ENCODE data around the gene KLC1.
"Not testable (repeated sequence)": the region's sequence is repeated elsewhere in the genome, so short reads cannot be mapped to it uniquely, and the experiment has no call there.

KLC1 gene

GRCh38 chr14:103597623-103598377, 31.2 kb upstream of the KLC1 start:
- TF ChIP-seq, protein P1, sequence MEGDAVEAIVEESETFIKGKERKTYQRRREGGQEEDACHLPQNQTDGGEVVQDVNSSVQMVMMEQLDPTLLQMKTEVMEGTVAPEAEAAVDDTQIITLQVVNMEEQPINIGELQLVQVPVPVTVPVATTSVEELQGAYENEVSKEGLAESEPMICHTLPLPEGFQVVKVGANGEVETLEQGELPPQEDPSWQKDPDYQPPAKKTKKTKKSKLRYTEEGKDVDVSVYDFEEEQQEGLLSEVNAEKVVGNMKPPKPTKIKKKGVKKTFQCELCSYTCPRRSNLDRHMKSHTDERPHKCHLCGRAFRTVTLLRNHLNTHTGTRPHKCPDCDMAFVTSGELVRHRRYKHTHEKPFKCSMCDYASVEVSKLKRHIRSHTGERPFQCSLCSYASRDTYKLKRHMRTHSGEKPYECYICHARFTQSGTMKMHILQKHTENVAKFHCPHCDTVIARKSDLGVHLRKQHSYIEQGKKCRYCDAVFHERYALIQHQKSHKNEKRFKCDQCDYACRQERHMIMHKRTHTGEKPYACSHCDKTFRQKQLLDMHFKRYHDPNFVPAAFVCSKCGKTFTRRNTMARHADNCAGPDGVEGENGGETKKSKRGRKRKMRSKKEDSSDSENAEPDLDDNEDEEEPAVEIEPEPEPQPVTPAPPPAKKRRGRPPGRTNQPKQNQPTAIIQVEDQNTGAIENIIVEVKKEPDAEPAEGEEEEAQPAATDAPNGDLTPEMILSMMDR (conservative IDR thresholded peaks at IDR 0.05; ENCODE audit: low read depth, low read length): no peak
- no peak overlapping the region for H3K4me3 ChIP-seq (ENCODE audit: low read depth, low read length)
- DNase-seq (ENCODE audit: low read depth): peak; percentile 90

- TF ChIP-seq, protein P1 (conservative IDR thresholded peaks at IDR 0.05; ENCODE audit: low read depth, low read length): no peak
- no peak for DNase-seq (ENCODE audit: low read depth)
- no peak overlapping the region for H3K4me3 ChIP-seq (ENCODE audit: low read depth, low read length)
Measured at GRCh38 chr14:103600503-103600902, 28.5 kb upstream of the KLC1 start.

DNA sequence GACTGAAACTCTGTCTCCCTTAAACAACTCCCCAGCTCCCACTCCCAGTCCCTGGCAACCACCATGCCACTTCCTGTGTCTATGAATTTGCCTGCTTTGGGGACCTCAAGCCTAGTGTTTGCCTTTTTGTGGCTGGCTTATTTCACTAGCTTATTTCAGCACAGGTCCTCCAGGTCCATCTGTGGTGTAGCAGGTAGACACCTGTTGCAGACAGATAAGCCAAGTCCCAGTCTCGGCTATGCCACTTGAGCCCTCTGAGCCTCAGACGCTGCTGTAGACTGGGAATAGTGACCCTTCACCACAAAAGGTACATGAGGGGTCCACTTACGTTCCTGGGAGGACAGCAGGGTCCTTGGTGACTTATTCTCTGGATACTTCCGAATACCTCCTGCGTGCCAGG, 24.4 kb upstream of the KLC1 start:
- TF ChIP-seq, protein P1 (conservative IDR thresholded peaks at IDR 0.05; ENCODE audit: low read depth, low read length): no peak
- no peak for DNase-seq (ENCODE audit: low read depth)
- no peak overlapping the region for H3K4me3 ChIP-seq (ENCODE audit: low read depth, low read length)

DNA sequence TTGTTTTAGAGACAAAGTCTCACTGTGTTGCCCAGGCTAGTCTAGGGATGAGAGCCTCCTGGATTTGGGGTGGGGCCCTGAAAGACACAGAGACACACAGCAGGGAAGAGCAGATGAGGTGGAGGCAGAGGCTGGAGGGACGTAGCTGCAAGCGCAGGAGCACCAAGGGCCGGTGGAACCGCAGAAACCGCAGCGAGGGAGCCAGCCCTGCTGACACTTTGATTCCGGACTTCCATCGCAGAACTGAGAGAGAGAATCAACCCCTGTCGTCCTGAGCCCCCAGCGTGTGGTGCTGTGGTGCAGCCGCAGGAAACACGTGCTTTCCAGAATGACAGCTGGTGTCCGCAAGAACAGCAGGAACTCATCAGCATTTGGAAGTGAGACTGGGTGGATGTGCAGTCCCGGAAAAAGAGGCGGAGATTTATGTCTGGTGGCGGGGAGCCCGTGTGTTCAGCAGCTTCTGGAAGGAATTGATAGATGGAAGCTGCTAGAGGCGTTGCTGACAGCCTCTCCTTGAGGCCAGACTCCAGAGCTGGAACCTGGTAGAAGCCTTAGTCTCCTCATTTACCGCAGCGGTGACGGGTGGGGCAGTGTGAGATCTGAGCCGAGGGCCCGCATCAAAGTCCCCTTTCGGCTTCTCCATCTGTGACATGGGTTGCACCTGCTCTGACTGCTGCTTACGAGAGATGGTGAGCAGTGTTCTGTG, 21.9 kb upstream of the KLC1 start:
- DNase-seq (ENCODE audit: low read depth): peak; percentile 97
- TF ChIP-seq, protein P1 (conservative IDR thresholded peaks at IDR 0.05; ENCODE audit: low read depth, low read length): peak; percentile 50
- no peak overlapping the region for H3K4me3 ChIP-seq (ENCODE audit: low read depth, low read length)

DNA sequence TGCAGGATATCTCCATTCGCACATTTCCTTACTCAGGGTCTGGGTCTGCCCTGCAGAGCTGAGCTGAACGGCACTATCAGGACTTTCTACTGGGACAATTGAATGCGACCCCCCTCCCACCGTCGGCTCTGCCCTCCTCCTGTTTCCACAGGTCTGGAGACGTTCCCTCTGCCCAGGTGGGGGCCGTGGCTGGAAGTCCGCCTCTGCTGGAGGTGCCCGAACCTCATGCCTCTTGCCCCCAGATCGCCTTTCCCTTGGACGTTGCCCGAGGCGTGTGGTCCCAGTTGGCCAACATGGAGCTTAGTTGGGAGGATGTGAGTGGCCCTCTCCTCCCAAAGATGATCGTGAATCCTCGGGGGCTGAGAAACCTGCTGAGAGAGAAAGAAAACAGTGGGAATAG, 21.2 kb upstream of the KLC1 start:
- TF ChIP-seq, protein P1 (conservative IDR thresholded peaks at IDR 0.05; ENCODE audit: low read depth, low read length): no peak
- DNase-seq (ENCODE audit: low read depth): no peak
- H3K4me3 ChIP-seq (ENCODE audit: low read depth, low read length): no peak overlapping the region

GRCh38 chr14:103609081-103609480, 19.9 kb upstream of the KLC1 start:
- not testable (repeated sequence) for DNase-seq (ENCODE audit: low read depth); H3K4me3 ChIP-seq (ENCODE audit: low read depth, low read length)

GRCh38 chr14:103611215-103611614, 17.8 kb upstream of the KLC1 start:
- no peak overlapping the region for H3K4me3 ChIP-seq (ENCODE audit: low read depth, low read length)
- no peak for DNase-seq (ENCODE audit: low read depth)
- TF ChIP-seq, protein P1 (conservative IDR thresholded peaks at IDR 0.05; ENCODE audit: low read depth, low read length): no peak

Data from choroid plexus epithelial cell (primary cell).